HG02870 (cell line): ENCODE measurements around the gene VEGFB.

Experiments used
- ATAC-seq: cut with Tn5 transposase; IDR thresholded peaks from one replicate; pipeline ENCODE4 v1.9.1; 2021; ENCODE audit warnings: mild to moderate bottlenecking, moderate library complexity; ENCODE audit not compliant: unreplicated experiment

VEGFB gene

GRCh38 chr11:64230171-64230984 lies 4.0 kb upstream of the VEGFB start, which contains the start of gene DNAJC4:
Gene DNAJC4 (plus strand): TSS chr11:64230548. CDS start chr11:64230855, 307 bp downstream.
- peak; percentile 46 for ATAC-seq

GRCh38 chr11:64230985-64231365 lies 3.4 kb upstream of the VEGFB start:
- ATAC-seq, result no peak

GRCh38 chr11:64231546-64231945 lies 2.8 kb upstream of the VEGFB start:
- no peak for ATAC-seq

GRCh38 chr11:64232182-64232966 lies 2.0 kb upstream of the VEGFB start:
- ATAC-seq, result no peak

- ATAC-seq, result no peak
Observed at GRCh38 chr11:64232967-64233315, 1.4 kb upstream of the VEGFB start.

GRCh38 chr11:64234647-64235379 lies 429 bp downstream of the VEGFB start:
- ATAC-seq, result no peak

- no peak for ATAC-seq
Observed at GRCh38 chr11:64235437-64236161, 1.2 kb downstream of the VEGFB start.

GRCh38 chr11:64237484-64237951 lies 3.1 kb downstream of the VEGFB start:
- ATAC-seq, result no peak

- no peak for ATAC-seq
Observed at GRCh38 chr11:64238076-64238475, 3.7 kb downstream of the VEGFB start.

- ATAC-seq, result no peak
Observed at GRCh38 chr11:64238999-64239398, 4.6 kb downstream of the VEGFB start.

- peak; percentile 13 for ATAC-seq
Observed at GRCh38 chr11:64239662-64240434, 5.5 kb downstream of the VEGFB start.

GRCh38 chr11:64240435-64241240 lies 6.3 kb downstream of the VEGFB start, which contains the start of gene FKBP2:
Gene FKBP2 (plus strand): TSS chr11:64241095. CDS start chr11:64242388, 1,293 bp downstream.
- peak; percentile 46 for ATAC-seq

- peak; percentile 59 for ATAC-seq
Observed at GRCh38 chr11:64241241-64241490, 6.8 kb downstream of the VEGFB start.

- no peak for ATAC-seq
Observed at GRCh38 chr11:64241491-64242374, 7.3 kb downstream of the VEGFB start.

GRCh38 chr11:64243236-64243854 lies 9.0 kb downstream of the VEGFB start:
- no peak for ATAC-seq

- ATAC-seq, result no peak
Observed at GRCh38 chr11:64244107-64244506, 9.7 kb downstream of the VEGFB start.

GRCh38 chr11:64244966-64245365 lies 10.6 kb downstream of the VEGFB start:
- ATAC-seq, result no peak

GRCh38 chr11:64245401-64245796 lies 11.0 kb downstream of the VEGFB start:
- no peak for ATAC-seq
